Hematopoietic multipotent progenitor cell (in vitro differentiated cells): ENCODE data around the gene ODF2. TPM values are rescaled to one million over a fixed set of nuclear protein-coding genes. Genes with fewer than 3 reads are reported as not detected.
"Not testable (repeated sequence)": the region's sequence is repeated elsewhere in the genome, so short reads cannot be mapped to it uniquely, and the experiment has no call there.

Experiments used
- DNase-seq, 3 donors: peaks; one replicate each; pipeline ENCODE4 v3.0.0-alpha.2; 2011 to 2015; ENCODE audit warnings: low read depth in 2 of 3, low spot score in 2 of 3
- total RNA-seq: library from RNA; depleted of rRNA; stranded (reverse); fragments of >200 nt; gene quantifications from one replicate; pipeline ENCODE4 v1.2.3, GENCODE V29; 2012

ODF2 gene
- total RNA-seq: 29.4 TPM

DNA sequence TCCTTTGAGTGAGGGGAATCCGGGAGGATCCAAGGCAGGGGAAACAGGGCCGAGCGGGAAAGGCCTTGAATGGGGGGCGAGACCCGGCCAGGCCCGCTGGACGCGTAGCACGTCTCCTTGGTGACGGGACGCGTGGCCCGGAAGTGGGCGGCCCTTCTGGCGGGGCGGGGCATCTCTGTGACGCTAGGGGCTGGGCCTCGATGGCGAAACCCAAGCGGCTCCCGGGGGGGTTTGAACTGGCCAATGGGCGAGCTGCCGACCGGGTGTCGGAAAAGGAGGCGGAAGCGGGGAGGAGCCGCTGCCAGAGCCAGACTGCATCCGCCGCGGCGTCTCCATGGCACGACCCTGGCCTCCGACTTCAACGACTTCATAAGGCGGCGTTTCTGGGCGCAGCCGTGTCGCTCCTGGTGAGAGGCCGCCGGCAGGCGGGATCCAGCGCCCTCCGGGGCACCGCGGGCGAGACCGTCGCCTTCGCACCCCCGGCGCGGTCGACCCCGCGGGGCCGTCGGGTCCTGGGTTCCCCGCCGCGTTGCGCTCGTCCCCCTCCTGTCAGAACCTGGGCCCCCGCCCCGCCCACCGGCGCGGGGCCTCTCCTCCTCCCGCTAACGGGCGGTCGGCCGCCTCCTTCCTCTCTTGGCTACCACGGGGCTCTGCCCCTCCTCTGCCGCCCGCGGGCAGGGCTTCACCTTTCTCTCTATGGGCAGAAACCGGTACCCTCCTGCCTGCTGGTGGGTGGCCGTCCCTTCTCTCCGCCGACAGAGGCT lies at the start of gene ODF2:
Gene ODF2 (plus strand): TSS at position 158 of the 764 bp plus-strand sequence. CDS start 86 bp downstream, at position 244.
- peak; percentile 86 to 98 (median 97) for DNase-seq

DNA sequence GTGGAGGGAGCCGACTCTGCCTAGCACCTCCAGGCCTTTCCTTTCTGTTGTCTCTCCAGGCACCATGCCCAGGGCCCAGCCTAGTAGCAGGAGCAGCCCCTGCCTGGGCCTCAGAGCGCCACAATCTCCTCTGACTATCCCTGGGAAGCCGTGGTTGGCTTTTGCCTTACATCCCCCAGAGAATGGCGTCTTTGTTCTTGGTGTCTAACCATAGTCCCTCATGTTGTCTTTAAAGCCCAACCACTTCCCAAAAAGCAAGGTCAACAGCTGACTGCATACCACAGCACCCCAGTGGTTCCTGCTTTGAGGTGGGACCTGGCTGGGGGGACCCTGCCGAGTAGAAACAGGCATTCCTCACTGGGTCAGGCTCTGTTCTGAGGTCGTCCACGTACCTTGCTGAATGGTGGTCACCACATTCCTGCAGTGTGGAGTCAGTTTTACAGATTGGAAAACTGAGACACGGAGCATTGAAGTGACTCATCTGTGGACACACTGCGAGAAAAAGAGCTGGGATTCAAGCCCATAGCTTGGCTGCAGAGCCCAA lies 48.9 kb upstream of the ODF2 start:
- no peak for DNase-seq

DNA sequence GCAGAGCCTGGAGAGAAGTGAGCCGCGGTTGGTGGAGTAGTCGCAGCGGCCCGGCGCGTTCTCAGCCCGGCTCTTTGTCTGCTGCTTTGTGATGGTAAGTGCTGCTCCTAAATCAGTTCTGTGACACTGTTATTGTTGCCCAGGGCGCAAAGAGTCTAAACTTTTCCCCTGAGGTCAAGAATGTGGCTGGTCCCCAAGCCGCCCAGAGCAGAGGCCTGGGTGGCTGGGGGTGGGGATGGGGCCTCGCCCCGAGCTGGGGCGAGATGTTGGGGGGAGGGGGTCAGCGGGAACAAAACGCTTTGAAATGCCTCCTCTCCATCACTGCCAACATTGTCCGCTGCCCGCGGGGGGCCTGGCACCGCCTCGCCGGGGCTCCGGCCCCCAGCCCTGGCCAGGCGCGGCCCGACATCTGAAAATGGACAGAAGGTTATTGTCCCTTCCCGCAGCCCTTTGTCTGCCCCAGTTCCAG lies 46.8 kb upstream of the ODF2 start:
- no peak for DNase-seq

DNA sequence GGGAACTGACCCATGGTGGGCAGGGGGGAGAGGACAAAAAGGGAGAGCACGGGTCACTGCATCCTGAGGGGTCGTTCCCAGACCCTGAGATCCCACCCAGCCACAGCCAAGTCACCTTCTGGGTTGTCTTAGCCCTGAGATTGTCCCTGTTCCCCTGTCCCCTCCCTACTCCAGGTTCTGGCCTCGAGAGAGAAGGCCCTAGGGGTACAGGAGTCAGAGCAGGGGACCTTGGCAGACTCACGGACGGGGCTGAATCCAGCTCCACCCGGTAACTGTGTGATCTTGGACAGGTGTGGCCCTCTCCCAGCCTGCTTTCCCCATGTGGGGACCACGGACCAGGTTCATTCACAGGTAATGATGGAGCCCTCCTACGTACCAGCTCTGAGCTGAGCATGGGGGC lies 46.4 kb upstream of the ODF2 start:
- no peak for DNase-seq

DNA sequence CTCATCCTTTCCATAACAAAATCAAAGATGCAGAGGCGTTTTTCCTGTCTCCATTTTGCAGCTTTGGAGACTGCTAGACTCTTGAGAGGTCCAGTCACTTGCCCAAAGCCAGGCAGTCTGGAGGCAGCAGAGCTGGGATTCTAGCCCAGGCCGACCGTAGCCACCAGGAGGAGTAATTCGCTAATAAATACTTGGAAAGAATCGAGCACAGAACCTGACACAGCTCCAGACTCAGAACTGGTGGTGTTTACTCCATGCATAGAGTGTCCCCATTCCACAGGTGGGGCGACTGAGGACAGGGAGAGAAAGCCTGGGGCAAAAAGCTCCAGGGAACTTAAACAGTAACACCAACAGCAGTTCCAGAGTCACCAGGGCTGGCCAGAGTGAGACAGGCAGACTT lies 45.8 kb upstream of the ODF2 start:
- no peak for DNase-seq

DNA sequence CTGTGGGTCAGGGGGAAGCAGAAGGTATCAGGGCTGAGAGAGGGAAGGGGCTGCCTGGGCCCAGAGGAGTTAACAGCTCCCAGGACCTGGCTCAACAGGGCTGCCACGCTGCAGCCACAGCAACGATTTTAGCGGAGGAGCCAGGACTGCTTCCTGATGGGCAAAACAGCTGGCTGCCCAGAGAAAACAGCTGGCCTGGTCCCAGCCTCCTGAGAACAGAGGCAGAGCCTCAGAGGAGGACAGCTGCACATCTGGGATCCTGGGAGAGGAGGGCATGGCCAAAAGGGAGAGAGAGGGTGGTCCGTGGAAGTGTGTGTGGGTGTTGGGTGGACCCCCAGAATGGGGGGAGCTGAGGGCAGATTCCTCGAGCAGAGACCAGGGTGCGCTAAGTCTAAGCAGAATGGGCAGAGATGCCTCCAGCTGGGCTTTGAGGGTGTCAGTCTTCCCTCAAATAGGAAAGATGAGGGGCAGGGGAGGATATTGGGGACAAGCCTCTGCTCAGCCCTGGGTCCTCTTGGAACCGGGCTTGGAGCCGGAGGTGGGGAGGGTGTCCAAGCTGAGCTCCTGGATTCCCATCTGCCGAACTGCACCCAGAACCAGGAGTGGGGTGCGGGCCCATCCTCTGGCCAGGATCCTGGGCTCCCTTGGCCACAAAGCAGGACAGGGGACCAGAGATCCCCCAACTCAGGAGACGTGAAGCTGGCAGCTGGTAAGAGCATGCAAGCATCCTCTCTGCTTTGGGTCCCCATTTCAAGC lies 44.3 kb upstream of the ODF2 start:
- DNase-seq: no peak

DNA sequence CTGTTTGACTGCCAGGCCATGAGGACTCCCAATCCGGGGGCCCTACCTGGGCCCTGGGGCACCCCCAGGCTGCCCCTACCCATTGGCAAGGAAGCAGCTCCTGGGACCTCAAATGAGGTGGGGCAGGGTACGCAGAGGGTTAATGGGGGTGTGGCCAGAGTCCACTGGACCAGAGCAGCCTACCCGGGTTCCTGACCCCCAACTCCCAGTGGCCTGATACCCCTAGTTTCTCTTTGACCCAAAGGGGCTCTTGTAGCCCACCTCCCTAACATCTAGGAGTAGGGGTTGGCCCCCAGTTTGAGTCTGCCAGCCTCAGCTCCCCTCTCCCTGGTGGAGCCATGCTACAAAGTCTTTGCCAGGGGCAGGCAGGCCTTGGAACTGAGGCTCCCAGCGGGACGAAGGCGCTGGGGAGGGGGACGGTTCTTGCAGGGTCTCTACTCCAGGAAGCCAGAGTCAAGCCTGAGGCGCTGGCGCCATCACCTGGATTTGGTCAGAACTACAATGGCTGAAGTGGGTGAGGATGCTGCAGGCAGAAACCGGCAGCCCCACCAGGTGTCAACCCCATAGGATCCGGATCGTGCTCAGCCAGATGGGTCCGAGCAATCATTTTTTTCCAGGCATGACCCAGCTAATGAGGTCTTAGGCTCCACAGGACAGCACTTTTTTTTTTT lies 43.6 kb upstream of the ODF2 start:
- DNase-seq: peak in 2 of 3 donors; percentile 55 to 80

DNA sequence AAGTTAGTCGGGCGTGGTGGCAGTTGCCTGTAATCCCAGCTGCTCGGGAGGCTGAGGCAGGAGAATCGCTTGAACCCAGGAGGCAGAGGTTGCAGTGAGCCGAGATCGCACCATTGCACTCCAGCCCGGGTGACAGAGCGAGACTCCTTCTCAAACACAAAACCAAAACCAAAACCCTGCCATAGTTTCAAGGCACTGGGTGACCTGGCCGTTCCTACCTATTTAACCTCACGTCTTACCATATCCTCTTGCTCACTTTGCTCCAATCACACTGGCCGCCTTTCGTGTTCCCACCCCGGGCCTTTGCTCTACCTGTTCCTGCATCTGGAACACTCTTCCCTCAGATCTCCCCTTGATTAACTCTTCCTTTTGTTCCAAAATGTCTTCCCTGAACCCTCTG lies 42.1 kb upstream of the ODF2 start:
- not testable (repeated sequence) for DNase-seq

DNA sequence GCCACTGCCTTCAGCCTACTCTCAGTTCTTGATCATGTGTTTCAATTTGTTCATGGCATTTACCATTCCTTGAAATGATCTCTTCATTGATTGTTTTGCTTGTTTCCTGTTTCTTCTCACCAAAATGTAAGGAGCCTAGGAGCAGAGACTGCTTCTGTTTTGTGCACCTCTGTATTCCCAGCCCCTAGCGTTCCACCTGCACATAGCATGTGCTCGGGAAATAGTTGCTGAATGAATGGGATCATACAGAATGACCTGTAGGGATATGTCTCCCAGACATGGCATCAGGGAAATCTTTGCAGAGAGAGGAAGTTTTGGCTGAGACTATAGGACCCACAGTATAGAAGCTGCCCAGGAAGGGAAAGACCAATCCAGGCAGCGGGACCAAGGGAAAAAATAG lies 41.3 kb upstream of the ODF2 start:
- DNase-seq: no peak

DNA sequence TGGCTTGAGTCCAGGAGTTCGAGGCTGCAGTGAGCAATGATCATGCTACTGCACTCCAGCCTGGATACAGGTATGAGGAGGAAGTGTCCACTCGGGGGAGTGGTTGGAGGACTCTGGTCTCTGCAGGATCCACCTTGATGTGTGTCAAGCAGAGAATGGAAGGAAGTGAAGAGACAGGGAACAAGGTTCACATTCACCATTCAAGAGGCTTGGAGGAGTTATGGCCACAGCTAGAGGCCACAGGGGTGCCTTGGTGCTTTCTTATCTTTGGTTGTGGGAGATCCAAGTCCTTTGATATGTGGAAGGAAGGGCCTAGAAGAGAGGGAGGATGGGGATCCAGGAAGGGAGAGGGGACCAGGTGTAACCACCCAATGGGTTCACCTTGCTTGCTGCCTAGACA lies 40.5 kb upstream of the ODF2 start:
- no peak for DNase-seq

DNA sequence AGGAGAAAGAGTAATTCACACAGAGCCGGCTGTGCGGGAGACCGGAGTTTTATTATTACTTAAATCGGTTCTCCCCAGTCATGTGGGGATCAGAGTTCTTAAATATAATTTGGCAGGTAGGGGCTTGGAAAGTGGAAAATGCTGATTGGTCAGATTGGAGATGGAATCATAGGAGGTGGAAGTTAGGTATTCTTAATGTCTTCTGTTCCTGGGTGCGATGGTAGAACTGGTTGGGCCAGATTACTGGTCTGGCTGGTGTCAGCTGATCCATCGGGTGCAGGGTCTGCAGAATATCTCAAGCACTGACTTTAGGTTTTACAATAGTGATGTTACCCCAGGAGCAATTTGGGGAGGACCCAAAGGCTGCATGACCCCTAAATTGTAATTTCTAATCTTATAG lies 39.8 kb upstream of the ODF2 start:
- DNase-seq: no peak

DNA sequence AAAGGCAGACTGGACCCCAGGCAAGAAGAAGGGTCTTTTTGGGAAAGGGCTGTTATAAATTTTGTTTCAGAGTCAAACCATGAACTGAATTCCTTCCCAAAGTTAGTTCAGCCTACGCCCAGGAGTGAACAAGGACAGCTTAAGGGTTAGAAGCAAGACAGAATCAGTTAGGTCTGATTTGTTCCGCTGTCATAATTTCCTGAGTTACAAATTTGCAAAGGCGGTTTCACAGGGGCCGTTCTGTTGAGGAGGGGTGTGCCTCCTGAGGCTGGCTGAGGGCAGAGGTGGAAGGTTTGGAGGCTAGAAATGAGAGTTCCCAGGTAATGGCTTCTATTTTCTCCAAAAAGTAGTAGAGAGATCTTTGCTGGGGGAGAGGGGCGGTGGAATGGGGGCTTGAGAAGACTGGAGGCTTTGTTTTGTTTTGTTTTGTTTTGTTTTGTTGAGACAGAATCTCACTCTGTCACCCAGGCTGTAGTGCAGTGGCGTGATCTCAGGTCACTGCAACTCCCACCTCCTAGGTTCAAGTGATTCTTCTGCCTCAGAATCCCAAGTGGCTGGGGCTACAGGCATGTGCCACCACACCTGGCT lies 39.3 kb upstream of the ODF2 start:
- DNase-seq: no peak

DNA sequence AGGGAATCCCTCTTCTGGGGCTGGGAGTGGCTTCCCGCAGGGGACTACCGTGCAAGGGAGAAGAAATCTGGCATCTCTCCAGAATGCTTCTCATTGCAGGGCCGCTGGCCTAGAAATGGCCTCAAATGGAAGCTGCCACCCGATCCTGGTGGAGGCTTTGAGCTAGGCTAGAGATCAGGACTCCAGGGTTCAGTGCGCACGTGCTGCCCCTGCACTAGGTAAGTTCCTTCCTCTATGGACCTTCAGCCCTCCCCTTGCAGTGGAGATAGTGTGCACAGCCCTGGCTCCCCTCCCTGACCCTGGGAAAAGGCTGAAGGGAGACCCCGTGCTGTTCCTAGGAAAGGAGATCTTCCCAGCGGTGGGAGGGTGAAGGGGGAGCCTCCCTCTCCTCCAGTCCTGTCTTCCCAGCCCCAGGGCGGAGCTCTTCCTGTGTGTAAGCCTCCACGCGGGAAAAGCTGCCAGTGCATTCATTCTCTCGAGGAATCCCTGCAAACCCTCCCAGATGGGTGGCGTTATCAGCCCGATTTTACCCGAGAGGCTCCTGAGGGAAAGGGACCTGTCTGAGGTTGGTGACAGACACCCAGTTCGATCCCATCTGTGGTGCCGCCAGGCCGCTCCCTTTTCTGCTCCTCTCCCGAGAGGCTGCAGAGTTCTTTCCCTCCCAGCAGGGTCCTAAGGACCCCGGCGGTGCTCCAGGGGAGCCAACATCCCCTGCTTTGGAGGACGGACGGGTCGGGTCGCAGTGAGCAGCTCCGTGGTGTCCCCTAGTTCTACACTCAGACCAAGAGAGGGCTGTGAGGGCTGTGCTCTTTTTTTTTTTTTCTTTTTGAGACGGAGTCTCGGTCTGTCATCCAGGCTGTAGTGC lies 36.5 kb upstream of the ODF2 start:
- DNase-seq: no peak

DNA sequence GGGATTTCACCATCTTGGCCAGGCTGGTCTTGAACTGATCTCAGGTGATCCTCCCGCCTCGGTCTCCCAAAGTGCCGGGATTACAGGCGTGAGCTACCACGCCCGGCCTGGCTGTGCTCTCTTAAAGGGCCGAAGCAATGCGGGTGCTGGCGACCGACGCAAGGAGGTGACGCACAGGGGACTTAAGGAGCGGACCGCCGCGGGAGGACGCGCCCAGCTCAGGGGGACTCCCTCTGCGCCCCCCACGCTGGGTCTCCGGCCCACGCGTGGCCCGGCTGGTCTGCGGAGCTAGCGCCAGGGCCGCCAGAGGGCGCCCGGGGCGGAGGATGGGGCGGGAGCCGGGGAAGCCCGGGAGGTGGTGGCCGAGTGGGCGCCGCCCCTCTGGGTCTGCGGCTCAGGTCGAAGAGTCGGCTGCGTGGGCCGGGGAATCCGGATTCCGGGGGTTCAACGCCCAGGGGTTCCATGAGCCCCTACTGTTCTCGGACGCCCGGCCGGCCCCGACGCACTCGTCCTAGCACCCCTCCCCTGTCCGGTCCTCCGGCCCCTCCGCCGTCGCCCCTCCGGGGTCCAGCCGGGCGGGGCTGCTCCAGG lies 35.7 kb upstream of the ODF2 start:
- DNase-seq: peak; percentile 35 to 79 (median 75)

DNA sequence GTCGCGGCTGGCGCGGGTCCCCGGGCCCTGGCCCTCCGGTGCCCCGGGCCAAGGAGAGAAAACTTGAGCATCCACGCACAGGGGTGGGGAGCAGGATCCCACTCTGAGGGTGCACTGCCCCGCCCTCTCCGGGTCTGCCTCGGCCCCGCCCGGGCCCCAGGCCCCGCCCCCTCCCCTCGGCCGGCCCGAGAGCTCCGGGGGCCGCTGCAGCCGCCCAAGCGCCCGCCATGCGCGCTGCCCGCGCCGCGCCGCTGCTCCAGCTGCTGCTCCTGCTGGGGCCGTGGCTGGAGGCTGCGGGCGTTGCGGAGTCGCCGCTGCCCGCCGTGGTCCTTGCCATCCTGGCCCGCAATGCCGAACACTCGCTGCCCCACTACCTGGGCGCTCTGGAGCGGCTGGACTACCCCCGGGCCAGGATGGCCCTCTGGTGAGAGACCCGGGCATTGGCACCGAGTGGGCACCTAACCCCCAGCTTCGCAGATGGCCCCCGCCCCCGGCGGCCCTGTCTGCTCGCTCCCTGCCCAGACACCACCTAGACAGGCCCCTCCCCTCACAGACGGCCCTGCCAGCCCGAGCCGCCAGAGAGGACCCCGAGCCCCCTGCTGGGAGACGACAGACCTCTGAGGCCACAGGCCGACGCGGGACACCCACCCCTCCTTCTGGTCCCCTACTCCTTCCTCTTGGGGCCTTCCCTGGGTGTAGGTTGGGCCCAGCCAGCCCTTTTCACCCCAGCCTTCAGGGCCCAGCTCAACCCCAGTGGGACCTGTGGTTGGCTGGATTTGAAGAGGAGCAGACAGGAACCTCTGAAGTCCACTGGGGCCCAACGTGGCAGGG lies 34.9 kb upstream of the ODF2 start, which contains the start of gene CERCAM:
Gene CERCAM (plus strand): TSS at position 207 of the 831 bp plus-strand sequence. CDS start 21 bp downstream, at position 228.
- DNase-seq: peak in 2 of 3 donors; percentile 76 to 80

DNA sequence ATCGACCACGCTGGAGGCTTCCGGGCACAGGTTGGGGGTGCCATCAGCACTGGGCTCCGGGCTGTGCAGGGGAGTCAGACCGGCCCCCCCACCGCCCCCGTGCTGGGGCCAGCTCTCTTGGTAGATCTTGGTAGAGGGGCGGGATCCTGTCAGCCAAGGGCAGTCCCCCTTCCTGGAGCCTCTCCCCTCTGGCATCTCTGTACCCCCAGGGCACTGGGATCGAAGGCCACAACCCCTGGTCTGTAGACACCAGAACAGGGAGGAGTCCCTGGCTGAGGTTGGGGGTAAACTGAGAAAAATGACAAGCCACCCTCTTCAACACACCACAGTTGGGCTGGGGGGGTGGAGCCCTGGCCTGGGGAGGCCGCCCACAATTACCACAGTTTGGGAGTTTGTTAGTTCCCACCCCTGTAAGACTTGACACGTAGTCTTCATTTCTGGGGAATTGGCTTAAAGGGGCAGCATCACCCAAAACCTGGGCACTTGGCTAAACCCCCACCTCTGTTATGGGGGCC lies 34.3 kb upstream of the ODF2 start:
- no peak for DNase-seq

DNA sequence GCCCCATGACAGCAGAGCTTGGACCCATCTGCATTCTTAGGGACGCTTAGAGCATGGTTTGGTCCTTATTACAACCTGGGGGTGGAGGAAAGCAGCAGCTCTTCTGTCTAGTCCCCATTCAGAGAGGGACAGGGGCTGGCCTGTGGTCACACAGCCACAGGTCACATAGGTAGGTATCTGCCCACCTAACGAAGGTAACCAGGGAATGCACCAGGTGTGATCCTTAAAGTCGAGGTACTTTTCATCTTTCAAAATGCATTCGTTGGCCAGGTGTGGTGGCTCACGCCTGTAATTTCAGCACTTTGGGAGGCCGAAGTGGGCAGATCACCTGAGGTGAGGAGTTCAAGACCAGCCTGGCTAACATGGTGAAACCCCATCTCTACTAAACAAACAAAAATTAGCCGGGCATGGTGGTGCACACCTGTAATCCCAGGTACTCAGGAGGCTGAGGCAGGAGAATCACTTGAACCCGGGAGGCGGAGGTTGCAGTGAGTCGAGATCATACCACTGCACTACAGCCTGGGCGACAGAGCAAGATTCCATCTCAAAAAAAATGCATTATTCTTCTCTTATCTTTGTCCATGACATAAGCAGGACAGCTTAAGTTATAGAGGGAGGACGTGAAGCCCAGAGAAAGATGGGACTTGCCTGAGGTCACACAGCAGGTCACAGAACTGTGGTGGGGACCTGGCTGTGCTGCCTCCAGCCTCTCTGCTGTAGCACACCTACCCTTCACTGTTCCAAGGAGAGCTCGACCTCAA lies 33.6 kb upstream of the ODF2 start:
- not testable (repeated sequence) for DNase-seq
